ENCODE measurements around the gene TTN.

TTN gene

DNA sequence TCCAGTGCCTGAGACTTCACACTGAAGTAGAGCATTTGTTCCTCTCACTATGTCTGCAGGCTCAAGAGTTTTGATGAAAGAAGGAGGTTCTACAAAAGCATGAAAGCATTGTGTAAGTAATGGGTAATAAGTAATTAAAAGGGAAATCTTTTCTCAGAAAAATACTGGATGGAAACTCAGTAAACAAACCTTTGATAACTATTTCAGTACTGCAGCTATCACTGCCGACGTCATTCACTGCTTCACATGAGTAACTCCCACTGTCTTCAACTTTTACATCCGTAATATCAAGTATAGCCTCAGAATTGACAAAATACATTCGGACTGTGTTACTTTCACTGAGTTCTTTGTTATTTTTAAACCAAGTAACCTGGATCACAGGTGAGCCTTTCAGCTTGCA lies 72.7 kb downstream of the TTN start:
- DNase-seq (ENCODE audit: low read depth in 2 of 2): no peak

GRCh38 chr2:178733975-178734374 lies 73.2 kb downstream of the TTN start:
- no peak for DNase-seq (ENCODE audit: low read depth in 2 of 2)

DNA sequence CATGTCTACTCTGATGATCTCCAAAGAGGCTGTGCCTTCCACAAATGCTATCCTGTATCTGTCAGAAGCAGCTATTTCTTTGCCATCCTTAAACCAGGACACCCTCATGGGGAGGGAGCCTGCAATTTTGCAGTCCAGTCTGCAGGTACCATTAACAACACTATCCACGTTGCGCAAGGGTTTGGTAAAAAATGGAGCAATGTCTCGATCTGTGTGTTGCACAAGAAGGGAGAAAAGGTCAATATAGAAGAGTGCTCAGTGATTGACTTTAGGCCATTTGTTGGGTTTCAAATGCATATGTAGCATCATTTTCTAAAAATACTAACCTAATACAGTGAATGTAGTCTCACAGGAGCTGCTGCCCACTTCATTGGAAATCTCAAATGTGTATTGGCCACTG lies 74.3 kb downstream of the TTN start:
- DNase-seq (ENCODE audit: low read depth in 2 of 2): no peak

- no peak for DNase-seq (ENCODE audit: low read depth in 2 of 2)
These were observed 75.9 kb downstream of the TTN start for GRCh38 chr2:178731300-178731699.

DNA sequence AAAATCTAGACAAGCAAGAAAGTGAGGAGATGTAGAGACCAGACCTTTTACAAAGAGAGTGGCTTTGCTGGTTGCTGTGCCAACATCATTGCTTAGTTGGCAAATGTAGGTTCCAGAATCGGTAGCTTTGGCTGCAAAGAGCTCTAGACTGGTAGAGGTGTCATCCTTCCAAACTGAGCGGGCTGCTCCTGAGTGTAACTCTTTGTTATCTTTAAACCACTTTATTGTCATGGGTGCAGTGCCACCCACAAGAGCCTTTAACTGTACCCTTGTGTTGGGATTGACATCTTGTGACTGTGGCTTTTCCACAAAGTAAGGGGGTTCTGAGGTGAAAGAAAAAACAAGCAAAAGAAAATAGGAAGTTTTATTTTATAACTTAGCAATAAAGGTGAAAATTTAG lies 77.2 kb downstream of the TTN start:
- no peak for DNase-seq (ENCODE audit: low read depth in 2 of 2)

GRCh38 chr2:178723786-178724346 lies 83.4 kb downstream of the TTN start:
- DNase-seq (ENCODE audit: low read depth in 2 of 2): no peak

DNA sequence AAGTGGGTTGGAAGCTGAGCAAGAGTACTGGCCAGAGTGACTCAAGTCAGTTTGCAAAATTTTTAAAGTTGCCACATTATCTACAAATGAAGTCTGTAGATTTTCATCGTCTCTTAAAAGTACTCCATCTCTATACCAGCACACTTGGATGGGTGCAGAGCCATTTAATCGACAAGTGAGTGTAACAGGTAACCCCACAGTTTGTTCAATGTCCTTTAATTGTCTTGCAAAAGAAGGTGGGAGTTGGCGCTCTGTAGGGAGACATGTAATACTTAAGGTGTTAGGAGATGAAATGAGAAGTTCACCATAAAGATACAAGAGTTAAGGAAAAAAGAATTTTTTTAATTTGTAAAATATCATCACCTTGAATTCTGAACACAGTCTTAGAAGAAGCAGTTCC lies 84.9 kb downstream of the TTN start:
- no peak for DNase-seq (ENCODE audit: low read depth in 2 of 2)

- DNase-seq (ENCODE audit: low read depth in 2 of 2): no peak
These were observed 88.2 kb downstream of the TTN start for GRCh38 chr2:178718988-178719387.

DNA sequence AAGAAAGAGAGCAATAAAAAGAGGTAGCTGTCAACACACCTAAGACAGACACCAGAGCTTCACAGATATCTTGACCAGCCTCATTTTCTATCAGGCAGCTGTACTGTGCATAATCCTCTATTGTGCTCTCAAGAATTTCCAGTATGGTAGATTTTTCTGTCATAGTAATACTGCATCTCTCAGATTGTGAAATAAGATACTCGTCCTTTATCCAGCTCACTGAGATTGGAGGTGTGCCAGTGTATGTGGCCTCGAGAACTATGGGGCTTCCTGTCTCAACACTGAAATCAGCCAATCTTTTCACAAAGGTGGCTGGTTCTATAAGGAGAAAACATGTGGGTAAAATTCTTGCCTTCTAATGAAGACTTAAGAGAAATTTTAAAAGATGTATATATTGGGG lies 88.9 kb downstream of the TTN start:
- DNase-seq (ENCODE audit: low read depth in 2 of 2): no peak

GRCh38 chr2:178716394-178716793 lies 90.8 kb downstream of the TTN start:
- no peak for DNase-seq (ENCODE audit: low read depth in 2 of 2)

DNA sequence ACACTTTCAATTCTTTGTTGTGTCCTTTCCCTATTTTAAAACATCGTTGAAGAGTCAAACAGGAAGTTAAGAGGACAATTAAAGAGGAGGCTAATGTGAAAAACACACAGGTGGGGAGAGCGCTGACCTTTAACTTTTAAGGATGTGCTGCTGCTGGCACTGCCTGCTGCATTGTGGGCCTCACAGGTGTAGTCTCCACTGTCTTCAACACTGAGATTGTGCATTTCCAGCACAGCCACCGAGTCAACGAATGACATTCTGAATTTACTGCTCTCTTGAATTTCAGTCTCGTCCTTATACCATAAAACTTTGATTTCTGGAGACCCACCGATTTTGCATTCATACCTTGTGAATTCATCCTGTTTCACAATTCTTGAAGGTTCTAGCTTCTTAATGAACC lies 91.9 kb downstream of the TTN start:
- DNase-seq (ENCODE audit: low read depth in 2 of 2): no peak

DNA sequence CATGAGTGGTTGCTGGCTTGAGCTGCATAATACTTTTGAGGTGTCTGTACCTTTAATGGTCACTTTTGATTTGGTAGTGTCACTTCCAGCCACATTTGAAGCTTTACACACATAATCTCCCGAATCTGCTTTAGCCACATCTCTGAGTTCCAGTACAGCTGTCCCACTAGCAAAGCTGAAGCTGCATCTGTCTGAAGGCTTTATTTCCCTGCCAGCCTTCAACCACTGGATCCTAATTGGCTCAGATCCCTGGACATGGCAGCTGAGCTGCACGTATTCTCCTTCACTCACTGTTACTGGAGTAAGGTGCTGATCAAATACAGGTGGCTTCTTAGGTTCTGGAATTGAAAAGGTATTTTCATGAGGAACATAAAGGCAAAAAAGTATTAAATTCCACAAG lies 99.7 kb downstream of the TTN start:
- DNase-seq (ENCODE audit: low read depth in 2 of 2): no peak

GRCh38 chr2:178704876-178705275 lies 102.3 kb downstream of the TTN start:
- DNase-seq (ENCODE audit: low read depth in 2 of 2): no peak

GRCh38 chr2:178702361-178702760 lies 104.9 kb downstream of the TTN start:
- no peak for DNase-seq (ENCODE audit: low read depth in 2 of 2)

DNA sequence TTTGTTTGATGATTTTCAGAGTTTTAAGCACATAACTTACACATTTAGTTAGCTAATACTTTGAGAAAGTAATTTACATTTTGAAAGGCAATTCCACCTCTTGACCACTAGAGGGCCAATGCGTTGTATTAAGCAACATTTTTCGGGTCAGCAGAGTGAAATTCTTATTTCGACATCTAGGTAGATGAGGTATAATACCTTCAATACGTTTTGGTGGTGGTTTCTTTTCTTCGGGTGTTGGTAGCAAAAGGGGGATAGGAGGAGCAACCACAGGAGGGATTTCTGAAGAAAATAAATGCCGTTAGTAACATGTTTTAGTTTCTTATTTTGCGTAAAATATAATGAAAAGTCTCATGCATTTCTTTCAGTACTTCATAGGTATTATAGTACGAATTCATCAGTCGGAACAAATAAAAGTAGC lies 106.3 kb downstream of the TTN start:
- no peak for DNase-seq (ENCODE audit: low read depth in 2 of 2)

GRCh38 chr2:178700136-178700535 lies 107.1 kb downstream of the TTN start:
- no peak for DNase-seq (ENCODE audit: low read depth in 2 of 2)

- no peak for DNase-seq (ENCODE audit: low read depth in 2 of 2)
These were observed 114.4 kb downstream of the TTN start for GRCh38 chr2:178692845-178693244.

DNA sequence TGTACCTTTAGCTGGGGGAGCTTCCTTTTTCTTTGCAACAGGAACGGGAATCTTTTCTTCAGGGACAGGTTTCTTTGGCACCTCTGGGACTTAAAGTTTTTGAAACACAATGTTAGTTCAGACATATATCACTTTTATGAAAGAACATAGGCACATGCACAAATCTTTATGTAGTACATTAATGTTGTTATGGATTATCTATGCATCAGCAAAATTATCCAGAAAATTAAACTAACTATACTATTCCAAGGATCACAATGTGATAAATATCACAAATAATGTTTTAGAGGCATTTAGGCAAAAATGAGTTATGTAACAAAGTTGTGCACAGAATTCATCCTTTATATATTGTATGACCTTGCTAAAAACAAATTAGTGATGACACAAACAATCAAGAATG lies 117.4 kb downstream of the TTN start:
- DNase-seq (ENCODE audit: low read depth in 2 of 2): no peak

DNA sequence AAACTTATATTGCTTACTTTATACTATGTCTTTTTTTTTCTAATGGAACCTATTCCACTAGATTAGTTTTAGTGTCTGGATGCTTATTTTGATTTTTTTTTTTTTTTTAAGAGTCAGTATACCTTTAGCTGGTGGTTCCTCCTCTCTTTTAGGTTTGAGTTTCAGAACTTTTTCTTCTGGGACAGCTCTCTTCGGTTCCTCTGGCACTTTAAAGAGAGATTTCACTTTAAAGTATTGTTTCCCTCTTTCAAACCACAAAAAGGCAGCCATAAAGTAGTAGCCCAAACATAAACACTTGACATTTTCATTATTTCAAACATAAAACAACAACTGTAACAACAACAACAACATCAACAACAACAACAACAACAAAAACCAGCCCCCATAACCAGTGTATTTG lies 123.3 kb downstream of the TTN start:
- no peak for DNase-seq (ENCODE audit: low read depth in 2 of 2)

DNA sequence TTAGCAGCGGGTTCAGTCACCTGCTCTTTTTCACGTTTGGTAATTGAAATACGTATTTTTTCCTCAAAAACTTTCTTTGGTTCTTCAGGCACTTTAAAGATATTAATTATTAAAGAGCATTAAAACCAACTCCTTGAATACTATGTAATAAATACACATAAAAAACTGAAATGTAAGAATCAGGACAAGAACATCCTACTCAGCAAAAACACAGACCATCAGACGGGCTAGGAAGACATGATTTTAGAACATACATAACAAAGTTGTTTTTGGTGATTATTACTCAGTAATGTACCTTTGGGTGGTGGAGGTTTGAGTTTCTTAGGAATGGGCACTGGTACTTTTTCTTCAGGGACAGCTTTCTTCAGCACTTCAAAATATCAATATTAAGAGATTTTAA lies 126.1 kb downstream of the TTN start:
- no peak for DNase-seq (ENCODE audit: low read depth in 2 of 2)

- no peak for DNase-seq (ENCODE audit: low read depth in 2 of 2)
These were observed 127.3 kb downstream of the TTN start for GRCh38 chr2:178679891-178680290.

DNA sequence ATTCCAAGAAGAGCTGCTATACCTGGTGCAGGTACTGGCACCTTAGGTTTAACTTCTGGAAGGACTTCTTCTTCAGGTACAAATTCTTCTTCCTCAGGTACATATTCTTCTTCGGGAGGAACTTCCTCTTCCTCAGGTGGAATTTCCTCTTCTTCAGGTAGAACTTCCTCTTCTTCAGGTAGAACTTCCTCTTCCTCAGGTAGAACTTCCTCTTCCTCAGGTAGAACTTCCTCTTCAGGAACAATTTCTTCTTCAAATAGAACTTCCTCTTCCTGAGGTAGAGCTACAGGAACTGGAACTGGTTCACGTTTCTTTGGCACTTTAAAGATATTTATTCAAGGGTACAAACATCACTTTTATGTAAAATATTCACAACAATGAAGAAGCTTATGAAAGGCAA lies 129.6 kb downstream of the TTN start:
- no peak for DNase-seq (ENCODE audit: low read depth in 2 of 2)

- DNase-seq (ENCODE audit: low read depth in 2 of 2): no peak
These were observed 131.2 kb downstream of the TTN start for GRCh38 chr2:178676046-178676445.

DNA sequence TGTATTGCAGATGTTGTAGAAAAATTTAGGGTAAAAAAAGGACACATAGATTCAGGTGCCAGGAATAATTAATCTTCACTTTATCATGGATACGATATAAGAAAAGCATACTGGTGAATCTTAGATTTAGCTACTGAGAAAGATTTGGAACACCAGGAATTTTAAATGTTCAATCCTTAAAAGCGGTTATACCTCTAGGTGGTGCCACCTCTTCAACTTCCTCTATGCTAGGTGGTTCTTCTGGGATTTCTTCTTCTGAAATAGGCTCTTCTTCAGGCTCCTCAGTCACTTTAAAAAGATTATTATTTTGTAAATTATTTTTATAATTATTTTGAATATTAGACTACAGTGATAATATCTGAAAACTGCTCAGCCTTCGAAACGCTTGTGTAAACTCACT lies 133.1 kb downstream of the TTN start:
- no peak for DNase-seq (ENCODE audit: low read depth in 2 of 2)

GRCh38 chr2:178666458-178666857 lies 140.8 kb downstream of the TTN start:
- DNase-seq (ENCODE audit: low read depth in 2 of 2): no peak
